NCI-H774 (cell line): ENCODE measurements around the gene SLC5A10.

Experiments
- DNase-seq: peaks from one replicate; lab custom pipeline; 2025; lab: John Stamatoyannopoulos, UW

The SLC5A10 gene

DNA sequence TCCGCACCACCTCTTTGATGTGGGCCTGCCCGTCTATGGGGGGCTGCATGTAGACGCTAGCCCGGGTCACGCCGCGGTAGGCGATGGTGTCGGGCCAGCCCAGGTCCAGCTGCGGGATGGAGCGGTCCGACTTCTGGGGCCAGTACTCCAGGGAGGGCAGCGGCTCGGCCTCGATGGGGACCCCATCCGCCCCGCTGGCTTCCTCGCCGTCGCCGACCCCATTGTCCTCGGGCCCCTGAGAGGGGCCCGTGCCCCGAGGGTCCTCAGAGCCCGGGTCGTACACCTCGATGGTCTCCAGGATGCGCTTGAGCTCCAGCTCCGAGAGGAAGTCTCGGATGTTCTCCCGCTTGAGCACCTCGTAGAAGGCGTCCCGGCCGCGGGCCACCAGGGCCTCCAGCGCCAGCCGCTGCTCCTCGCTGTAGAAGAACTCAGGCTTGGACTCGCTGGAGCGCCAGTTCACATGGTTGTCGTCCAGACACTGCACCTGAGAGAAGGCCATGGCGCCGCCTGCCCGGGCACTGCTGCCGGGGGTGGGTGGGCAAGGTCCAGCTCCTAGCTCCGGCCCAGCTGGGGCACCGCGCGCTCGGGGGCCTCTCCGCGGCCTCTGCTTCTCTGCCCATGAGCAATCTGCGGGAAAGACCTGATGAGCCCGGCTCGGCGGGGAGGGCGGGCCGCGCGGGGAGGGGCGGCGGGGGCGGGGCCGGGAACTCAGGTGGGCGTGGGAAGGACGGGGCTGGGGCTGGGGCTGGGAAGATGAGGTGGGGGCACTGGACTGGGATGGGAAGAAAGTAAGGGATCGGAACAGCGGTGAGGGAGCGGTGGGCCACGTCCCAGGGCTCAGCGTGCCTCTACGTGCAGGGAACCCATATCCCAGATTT is 51.8 kb downstream of the SLC5A10 start:
- no peak for DNase-seq

DNA sequence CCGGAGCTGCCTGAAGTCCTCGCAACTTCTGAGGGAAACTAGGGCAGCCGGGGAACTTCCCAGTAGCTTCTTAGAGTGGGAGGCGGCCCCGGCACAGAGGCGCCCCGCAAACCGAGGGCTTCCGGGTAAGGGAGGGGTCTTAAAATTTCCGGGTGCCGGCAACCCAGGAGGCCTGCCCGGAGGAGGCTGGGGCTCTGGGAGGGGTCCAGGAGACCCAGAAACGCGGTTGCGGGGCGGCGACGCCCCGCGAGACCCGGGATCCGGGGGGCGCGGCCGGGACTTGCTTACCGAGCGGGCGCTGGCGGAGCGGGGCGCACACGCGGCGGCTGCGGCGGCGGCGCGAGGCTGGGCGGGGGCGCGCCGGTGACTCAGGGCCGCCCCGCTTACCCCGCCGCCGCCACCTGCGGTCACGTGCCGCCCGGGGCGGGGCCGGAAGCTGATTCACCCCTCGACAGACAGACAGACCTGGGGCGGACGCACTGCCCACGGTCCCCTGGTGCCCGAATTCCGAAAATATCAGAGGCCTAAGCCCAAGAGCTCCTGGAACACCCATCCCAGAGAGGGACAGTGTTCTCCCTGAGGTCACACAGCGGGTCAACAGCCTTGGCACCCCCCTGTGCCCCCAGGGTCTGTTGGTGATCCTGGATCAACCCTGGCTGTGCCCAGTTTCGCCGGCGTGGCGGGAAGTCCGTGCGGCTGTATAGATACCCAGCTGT is 52.6 kb downstream of the SLC5A10 start, which contains the start of gene FAM83G:
Gene FAM83G, minus strand, starts transcription at position 344 of the 716 bp plus-strand sequence. CDS start 723 bp downstream, outside the sequence.
- DNase-seq = peak; percentile 23

DNA sequence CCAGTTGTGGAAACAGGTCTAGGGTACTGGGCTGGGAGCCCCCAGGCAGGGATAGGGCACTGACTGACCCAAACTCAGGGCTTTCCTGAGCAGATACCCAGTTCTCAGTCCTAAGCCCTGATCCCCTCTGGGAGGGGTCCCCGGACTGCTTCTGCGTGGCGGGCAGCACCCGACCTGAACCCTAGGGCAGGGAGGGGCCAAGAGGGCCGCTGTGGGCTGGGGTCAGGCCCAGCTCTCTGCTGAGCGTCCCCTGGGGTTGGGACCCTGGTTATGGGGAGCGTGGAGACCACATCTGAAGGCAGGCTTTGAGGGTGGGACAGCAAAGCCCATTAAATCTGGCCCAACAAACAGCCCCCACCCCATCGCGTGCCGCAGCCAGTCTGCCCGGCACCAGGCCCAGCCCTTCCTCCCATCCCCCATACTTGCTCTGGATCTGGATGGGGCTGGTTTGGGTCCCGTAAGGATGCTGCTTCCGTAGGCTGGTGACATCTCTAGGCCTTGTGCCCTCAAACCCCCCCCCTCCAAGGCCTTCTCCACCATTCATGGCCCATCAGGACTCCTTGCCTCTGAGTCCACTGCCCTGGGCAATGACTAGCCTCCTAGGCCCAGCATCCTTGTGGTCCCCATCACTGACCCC is 53.3 kb downstream of the SLC5A10 start:
- no peak for DNase-seq

DNA sequence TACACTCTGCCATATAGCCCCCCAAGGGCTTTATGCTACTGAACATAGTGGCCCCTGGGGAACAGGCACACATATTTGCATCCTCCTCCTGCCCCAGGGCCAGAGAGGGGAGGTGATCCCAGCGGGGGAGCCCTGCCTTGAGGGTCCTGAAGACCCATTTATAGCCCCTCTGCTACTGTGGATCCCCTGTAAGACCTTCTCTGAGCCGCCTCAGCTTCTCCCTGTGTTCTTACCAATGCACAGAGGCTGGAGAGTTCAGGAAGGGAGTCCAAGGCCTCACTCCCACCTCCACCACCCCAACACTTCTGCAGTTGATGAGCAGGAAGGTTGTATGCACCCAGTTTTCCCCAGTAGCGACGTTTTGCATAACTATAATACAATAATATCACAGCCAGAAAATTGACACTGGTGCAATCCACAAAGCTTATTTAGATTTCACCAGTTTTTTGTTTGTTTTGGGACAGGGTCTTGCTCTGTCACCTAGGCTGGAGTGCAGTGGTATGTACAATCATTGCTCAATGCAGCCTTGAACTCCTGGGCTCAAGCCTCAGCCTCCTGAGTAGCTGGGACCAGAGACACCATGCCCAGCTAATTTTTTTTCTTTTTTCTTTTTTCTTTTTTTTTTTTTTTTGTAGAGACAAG is 53.9 kb downstream of the SLC5A10 start:
- no peak for DNase-seq

DNA sequence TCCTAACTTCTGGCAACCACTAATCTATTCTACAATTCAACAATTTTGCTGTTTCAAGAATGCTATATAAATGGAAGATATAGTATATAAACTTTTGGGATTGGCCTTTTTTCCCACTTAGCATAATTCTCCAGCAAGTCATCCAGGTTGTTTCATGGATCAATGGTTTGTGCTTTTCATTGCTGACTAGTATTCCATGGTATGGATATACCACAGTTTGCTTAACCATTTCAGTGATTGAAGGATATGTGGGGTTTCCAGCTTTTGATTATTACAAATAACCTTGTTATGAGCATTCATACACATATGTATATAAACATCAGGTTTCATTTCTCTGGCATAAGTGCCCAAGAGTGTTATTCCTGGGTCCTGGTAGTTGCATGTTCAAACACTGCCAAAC is 54.7 kb downstream of the SLC5A10 start:
- no peak for DNase-seq

DNA sequence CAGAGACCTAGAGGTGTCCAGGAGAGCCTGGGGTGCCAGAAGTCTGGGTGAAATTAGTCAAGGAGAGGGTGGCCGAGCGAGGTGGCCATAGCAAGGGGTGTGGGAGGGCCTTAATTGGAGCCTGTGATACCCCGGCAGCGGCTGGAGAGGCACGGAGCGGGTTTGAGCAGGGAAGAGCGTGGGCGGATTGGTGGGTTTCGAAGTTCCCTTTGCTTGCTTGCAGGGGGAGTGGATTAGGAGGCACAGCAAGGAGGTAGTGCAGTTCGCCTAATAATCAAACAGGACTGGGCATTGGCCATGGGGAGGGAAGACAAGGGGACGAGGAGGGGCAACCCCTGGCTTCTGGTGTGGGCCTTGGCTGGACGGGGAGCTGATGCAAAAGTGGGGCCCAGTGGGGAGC is 58.0 kb downstream of the SLC5A10 start:
- no peak for DNase-seq

DNA sequence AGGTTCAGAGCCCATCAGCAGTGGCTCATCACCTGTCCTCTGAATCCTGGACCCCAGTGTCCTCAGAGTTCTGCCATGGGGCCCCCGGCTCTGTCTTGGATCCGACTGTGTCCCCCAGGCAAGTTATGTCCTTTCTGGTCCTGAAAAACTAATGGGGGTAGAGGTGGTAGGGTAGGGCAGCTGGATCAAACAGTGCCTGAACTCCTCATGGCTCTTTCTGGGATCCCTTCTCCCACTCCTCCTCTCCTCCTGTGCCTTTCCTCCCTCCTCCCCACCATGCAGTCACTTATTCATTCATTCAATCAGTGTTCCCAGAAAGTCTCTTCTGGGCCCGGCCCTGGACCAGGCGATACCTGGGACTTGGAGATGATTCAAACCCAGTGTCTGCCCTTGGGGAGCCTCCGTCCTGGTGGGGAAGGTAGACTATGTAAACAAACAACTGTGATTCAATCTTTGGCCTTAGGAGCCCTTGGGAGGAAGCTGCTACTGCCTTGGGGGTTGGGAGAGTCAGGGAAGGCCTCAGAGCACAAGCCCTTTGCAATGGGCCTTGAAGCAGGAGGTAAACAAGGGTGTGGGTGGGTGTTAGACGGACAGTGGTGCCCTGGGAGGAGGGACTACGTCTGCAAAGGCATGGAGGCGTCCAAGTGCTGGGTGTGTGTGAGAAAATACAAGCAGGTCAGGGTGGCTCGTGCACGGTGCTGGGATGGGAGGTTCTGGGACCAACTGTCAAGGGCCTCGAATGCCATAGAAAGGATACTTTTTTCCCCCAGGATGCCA is 59.0 kb downstream of the SLC5A10 start:
- DNase-seq = no peak

DNA sequence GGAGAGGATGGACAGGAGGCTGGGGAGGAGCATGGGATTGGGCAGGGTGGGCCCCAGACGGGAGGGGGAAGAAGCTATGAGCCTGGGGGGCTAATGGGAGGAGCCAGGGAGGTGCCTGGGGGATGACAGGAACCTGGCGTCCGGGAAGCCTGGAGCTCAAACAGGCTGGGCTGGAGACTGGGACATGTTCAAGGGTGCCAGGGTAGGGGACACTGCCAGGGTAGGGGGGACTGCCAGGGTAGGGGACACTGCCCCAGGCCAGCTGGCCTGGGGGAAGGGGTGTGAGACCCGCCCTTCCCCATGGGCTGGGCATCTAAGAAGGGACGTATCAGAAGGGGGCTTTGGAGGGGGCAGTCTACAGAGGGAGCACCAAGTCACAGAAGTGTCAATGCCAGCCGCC is 59.6 kb downstream of the SLC5A10 start:
- no peak for DNase-seq

DNA sequence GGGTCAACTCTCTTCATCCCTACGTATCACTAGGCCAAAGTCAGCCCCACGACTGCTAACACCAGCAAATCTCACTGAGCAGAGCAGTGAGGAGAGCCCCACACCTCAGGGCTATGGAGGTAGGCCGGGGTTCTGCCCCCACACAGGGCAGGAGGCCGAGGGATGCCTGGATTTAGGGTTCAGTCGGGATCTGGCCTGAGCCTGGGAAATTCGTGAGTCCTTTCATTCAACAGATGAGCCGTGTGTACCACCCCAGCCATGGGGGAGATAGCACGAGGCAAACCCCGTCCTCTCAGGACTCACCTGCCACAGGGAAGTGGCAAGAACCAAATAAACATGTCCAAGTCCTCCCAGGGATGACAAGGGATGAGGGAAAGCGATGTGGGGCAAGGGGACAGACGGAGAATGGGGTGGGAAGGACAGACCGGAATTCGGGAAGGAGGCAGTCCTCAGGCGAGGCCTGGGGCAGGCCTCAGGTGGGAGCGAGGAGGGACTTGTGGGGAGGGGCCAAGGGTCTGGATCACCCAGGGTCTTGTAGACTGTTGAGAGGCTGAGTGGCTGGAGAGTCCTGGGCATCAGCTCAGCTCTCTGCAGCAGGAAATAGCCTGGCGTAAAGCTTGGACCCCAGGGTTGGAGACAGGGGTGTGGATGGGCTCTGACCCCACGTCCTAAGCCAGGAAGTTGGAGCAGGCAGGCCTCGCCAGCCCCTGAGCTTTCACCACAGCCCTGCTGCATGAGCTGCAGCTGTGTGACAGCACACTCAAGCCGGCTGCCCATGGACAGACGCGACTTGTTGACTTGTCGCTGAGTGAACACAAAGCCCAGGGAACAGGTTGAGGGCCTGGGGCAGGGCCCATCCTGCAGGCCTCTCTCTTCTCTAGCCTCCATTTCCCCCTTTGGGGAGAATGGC is 60.5 kb downstream of the SLC5A10 start:
- DNase-seq = no peak

DNA sequence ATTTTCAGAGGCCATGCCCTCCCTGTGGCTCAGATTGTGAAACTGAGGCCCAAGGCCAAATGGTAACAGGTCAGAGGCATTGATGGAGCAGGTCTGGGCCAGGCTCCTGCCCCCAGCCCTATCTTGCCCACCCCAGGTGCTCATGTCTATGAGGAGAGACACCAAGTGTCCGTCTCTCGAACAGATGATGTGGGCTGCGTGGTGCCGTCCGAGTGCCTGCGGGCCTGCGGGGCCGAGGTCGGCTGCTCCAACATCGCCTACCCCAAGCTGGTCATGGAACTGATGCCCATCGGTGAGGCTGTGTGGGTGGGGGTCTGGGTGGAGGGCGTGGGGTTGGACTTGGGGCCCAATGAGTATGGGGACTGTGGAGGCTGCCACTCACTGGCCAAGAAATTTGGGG is 61.3 kb downstream of the SLC5A10 start:
- no peak for DNase-seq

DNA sequence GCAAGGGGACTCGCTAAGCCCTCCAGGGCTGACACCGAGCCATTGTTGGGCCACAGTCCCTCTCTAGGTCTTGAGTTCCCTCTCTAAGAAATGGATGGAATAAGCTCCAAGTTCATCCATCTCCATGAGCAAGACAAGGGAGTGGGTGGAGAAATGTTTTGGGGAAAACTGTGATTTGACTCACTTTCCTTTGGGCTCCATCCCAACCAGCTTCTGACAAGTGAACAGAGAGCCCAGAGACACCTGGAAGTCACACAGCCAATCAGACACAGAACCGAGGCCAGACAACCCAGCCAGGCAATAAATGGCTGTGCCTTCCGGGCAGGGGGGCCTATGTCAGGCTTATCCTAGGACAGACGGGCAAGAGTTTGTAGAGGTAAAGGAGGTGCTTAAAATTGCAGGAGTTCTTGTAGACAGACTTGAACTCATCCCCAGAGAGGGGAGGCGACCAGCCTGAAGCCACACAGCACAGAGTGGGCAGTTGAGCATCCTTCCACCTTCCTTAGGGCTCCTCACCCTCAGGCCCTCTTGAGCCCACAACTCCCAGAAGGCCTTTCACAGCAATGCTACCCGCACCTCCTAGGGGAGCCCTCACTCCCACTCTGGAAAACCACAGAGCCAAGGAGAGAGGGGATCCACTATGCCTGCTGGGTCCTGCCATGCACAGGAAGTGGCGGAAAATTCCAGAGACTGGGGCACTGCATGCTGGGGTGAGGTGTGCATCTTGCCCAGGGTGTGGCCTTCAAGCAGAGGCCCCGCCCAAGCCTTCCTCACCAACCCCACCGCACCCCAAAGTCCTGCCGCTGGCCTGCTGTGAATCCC is 62.1 kb downstream of the SLC5A10 start:
- no peak for DNase-seq

DNA sequence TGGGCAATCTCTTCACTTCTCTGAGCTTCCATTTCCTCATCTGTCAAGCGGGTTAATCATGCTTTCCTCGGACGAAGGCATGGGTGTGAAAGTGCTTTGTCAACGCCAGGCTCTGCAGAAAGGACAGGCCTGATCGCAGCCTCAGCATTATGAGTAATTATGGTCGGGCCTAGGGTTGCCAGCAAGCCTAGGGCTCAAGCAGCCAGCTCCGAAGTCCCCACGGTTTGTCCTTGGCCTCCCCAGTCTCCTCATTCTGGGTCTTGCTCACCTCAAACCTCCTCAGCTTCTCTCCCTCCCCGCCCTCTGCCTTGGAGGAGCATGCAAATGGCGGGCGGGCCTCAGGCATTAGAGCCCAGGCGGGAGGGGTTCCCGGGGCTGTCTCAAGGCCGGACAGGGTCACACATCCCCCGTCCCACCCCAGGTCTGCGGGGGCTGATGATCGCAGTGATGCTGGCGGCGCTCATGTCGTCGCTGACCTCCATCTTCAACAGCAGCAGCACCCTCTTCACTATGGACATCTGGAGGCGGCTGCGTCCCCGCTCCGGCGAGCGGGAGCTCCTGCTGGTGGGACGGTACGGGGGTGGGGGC is 62.8 kb downstream of the SLC5A10 start:
- no peak for DNase-seq

DNA sequence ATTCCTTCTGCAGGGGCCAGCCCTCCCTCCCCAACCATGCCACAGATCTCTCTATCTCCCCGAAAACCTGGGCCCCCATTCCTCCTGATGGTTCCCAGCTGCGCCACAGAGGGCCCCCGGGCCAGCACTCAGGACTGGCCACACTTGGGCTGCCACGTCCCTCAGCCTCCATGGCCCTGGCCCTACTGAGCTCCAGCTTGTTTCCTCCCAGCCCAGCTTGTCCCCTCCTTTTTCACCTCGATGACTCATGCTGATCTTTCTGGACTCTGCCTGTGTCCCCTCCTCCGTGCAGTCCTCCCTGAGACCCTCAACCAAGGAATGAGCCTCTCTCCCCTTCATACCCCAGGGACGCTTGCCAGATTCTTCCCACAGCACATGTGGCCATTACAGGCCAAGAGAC is 63.5 kb downstream of the SLC5A10 start:
- DNase-seq = no peak

DNA sequence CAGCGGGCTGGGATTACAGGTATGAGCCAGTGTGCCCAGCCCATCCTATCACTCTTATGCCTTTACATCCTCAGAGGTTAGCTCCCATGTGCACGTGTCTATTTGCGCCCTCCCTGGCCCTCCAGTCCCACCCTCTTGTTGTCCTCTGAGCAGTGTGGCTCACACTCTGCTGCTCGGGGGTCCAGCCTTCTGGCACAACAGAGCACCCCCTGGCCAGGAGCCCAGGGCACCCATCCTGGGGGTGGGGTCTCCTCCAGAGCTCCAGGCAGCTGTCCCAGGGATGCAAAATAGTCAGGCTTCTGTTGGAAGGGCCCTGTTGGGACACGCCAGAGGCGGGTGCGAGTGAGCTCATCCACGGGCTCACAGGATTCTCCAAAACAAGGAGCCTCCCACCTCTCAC is 64.3 kb downstream of the SLC5A10 start:
- DNase-seq = no peak

DNA sequence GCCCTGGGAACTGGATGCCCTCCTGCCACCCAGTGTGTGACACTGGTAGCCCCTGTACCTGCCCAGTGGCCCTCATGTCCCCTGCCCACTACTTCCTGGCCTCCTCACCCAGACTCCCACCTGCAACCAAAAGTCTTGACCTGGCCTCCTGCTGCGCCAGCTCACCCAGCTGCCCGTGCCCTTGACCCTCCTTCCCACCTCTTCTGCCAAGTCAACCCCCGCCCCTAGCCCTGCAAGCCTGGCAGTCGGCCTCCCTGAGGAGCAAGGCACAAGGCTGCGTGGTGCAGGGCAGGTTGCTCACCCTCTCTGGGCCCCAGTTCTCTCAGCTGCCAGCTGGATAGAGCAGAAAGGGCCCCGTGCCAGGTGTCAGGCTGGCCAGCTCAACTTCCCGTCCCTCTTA is 64.9 kb downstream of the SLC5A10 start:
- no peak for DNase-seq

DNA sequence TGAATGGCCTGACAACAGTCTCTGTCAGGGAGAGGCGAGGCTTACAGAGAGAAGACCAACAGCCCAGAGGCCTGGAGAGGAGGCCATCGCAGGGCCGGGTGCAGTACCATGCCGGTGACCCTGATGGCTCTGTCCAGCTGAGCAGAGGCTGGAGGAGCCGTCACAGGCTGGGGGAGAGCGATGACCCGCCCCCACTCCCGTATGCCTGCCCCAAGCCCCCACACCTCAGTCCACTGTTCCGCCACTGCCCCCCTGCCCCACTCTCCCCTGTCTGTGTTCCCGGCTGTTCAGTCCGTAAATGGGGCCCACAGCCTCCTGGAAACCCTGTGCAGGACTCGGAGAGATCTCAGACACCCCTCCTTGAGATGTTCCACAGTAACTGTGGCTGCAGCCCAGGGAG is 65.4 kb downstream of the SLC5A10 start:
- no peak for DNase-seq

DNA sequence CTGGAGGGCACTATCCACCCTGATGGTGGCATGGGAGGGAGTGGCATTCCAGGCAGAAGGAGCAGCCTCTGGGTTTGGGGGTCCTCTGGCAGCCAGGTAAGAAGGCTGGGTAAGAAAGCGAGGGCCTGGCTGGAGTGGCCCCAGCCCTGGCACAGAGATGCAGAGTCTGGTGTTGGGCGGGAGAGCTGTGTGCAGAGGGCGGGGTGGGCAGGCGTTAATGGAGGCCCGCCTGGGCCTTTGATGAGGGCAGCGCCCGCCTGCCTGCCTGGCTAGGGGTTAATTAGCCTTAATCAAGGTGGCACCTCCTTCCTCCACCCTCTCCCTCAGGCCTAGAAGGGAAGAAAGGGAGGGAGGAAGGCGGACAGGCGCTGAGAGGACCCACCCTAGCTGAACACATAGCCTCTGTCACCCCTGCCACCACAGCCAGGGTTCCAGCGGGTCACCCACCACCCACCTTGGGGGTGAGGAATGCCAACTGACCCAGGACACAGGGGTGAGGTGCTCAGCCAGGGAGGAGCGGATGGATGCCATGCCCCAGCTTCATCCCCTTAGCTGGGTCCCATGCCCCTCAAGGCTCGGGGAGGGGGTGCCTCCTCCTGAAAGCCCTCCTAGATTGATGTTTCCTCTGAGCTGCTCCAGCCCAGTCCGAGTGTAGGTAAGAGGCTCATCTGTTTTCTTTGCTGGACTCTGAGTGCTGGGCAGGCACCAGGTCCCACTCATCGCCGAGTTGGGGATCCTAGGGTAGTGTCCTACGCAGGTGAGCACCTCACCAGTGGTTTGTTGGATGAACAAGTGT is 66.0 kb downstream of the SLC5A10 start:
- no peak for DNase-seq

DNA sequence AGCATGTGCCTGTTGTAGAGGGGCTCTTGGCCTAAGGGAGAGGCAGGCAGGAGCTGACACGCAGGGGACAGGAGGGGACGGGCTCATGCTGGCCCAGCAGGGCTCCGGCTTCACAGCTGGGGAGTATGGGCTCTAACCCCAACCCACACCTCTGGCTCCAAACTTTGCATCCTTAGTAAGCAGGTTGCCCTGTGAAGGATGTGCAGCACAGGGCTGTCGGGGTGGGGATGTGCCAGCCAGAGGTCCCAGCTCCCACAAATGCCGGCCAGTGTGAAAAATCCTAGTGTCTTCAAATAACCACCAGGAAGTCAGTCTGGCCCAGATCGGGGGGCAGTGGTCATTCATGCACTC is 66.6 kb downstream of the SLC5A10 start:
- no peak for DNase-seq
